ENCODE measurements around the gene PRCP. TPM values are rescaled to one million over a fixed set of nuclear protein-coding genes. Genes with fewer than 3 reads are reported as not detected.

Gene PRCP
- total and polyA plus RNA-seq, 4 donors = 27.3 to 55.2 (median 41.2) TPM

DNA sequence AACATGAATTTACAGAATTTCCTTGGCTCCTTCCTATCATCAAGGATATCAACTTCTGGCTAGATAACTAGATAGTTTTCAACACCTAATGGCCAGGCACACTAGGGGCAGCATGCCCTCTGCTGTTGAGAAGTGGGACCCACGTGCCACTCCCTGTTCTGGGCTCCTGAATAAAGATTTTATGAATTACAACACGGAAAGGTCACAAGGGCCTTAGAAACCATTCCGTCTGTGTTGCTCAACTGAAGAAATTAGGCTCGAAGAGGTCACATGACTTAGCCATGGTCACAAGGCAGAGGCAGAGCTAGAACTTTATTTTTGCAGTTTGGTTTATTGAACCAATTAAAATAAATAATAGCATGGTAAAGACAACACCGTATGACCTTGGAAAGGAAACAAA is 36.0 kb downstream of the PRCP start:
- Histone ChIP-seq H3K4me3 (ENCODE audit: low read depth in 1 of 3, low read length in 3 of 3) (no peak overlapping the region), H3K9me3 (ENCODE audit: control insufficient read depth in 4 of 4, low read length in 3 of 4) (no peaks in the 10 kb centered on the region), H3K36me3 (ENCODE audit: control insufficient read depth in 4 of 4, insufficient read depth in 3 of 4, low read depth in 1 of 4, low read length in 3 of 4) (no peaks in the 10 kb centered on the region), H3K9ac (ENCODE audit: low read depth in 1 of 2, low read length in 2 of 2) (no peak overlapping the region), H3K4me1 (ENCODE audit: control insufficient read depth in 4 of 4, insufficient read depth in 4 of 4, low read length in 3 of 4) (peaks cover 1 to 6% (median 4%) of the 10 kb centered on the region in 4 donors), H3K27me3 (ENCODE audit: control insufficient read depth in 4 of 4, insufficient read depth in 4 of 4, low read length in 3 of 4) (no peaks in the 10 kb centered on the region), H3K27ac (ENCODE audit: low read depth in 1 of 2, low read length in 2 of 2) (no peak overlapping the region)
- 13% methylated on average over 5 of the region's 5 CpGs for WGBS
- no peak for TF ChIP-seq HNF4G (IDR thresholded peaks at IDR 0.05)
- no peak for TF ChIP-seq FOXA2 (IDR thresholded peaks at IDR 0.05)
- TF ChIP-seq FOXA1 (IDR thresholded peaks at IDR 0.05) = no peak
- TF ChIP-seq, protein P1, sequence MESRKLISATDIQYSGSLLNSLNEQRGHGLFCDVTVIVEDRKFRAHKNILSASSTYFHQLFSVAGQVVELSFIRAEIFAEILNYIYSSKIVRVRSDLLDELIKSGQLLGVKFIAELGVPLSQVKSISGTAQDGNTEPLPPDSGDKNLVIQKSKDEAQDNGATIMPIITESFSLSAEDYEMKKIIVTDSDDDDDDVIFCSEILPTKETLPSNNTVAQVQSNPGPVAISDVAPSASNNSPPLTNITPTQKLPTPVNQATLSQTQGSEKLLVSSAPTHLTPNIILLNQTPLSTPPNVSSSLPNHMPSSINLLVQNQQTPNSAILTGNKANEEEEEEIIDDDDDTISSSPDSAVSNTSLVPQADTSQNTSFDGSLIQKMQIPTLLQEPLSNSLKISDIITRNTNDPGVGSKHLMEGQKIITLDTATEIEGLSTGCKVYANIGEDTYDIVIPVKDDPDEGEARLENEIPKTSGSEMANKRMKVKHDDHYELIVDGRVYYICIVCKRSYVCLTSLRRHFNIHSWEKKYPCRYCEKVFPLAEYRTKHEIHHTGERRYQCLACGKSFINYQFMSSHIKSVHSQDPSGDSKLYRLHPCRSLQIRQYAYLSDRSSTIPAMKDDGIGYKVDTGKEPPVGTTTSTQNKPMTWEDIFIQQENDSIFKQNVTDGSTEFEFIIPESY (IDR thresholded peaks at IDR 0.05) = no peak
- TF ChIP-seq RAD21 (IDR thresholded peaks at IDR 0.05) = peak; percentile 68 to 77
- peak; percentile 70 for TF ChIP-seq NR2F2 (IDR thresholded peaks at IDR 0.05)
- peak; percentile 30 for TF ChIP-seq YY1 (IDR thresholded peaks at IDR 0.05)
- TF ChIP-seq RXRA (IDR thresholded peaks at IDR 0.05) = peak; percentile 37 to 58
- no peak for TF ChIP-seq EGR1 (IDR thresholded peaks at IDR 0.05; ENCODE audit: low read depth in 2 of 2)
- TF ChIP-seq, protein P2, sequence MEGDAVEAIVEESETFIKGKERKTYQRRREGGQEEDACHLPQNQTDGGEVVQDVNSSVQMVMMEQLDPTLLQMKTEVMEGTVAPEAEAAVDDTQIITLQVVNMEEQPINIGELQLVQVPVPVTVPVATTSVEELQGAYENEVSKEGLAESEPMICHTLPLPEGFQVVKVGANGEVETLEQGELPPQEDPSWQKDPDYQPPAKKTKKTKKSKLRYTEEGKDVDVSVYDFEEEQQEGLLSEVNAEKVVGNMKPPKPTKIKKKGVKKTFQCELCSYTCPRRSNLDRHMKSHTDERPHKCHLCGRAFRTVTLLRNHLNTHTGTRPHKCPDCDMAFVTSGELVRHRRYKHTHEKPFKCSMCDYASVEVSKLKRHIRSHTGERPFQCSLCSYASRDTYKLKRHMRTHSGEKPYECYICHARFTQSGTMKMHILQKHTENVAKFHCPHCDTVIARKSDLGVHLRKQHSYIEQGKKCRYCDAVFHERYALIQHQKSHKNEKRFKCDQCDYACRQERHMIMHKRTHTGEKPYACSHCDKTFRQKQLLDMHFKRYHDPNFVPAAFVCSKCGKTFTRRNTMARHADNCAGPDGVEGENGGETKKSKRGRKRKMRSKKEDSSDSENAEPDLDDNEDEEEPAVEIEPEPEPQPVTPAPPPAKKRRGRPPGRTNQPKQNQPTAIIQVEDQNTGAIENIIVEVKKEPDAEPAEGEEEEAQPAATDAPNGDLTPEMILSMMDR (IDR thresholded peaks at IDR 0.05; ENCODE audit: low read depth, low read length, missing input control) = peak; percentile 36
- TF ChIP-seq JUND (IDR thresholded peaks at IDR 0.05) = peak in 1 of 2 donors; percentile 21
- peak; percentile 33 for TF ChIP-seq SP1 (IDR thresholded peaks at IDR 0.05)
- TF ChIP-seq HNF4A (conservative IDR thresholded peaks at IDR 0.05) = peak in 1 of 2 donors; percentile 30
- TF ChIP-seq GABPA (IDR thresholded peaks at IDR 0.05 in 1 of 2, conservative IDR thresholded peaks at IDR 0.05 in 1 of 2) = no peak
- no peak for TF ChIP-seq TAF1 (conservative IDR thresholded peaks at IDR 0.05)
- peak; percentile 38 for TF ChIP-seq MAX (IDR thresholded peaks at IDR 0.05)
- no peak for TF ChIP-seq ATF3 (IDR thresholded peaks at IDR 0.05)
- no peak for TF ChIP-seq REST (IDR thresholded peaks at IDR 0.05)
- DNase-seq (ENCODE audit: low spot score) = no peak
